ENCODE data around the gene PCBP4.

GRCh38 chr3:51975852-51976549 lies 8.7 kb upstream of the PCBP4 start:
- TF ChIP-seq CTCF (IDR thresholded peaks at IDR 0.05) (peak in 1 of 7 experiments; percentile 18), POLR2A (IDR thresholded peaks at IDR 0.05) (no peak), EP300 (IDR thresholded peaks at IDR 0.05) (no peak)
